C1 segment of cervical spinal cord (tissue), 14 donors: ENCODE measurements around the gene LY6G6D.
A peak's percentile ranks its signal among the peaks of the same experiment; 100 is the strongest.

ENCODE experiments used
- DNase-seq, 14 donors: peaks; one replicate each; lab custom pipeline; 2025; lab: John Stamatoyannopoulos, UW

Gene LY6G6D

DNA sequence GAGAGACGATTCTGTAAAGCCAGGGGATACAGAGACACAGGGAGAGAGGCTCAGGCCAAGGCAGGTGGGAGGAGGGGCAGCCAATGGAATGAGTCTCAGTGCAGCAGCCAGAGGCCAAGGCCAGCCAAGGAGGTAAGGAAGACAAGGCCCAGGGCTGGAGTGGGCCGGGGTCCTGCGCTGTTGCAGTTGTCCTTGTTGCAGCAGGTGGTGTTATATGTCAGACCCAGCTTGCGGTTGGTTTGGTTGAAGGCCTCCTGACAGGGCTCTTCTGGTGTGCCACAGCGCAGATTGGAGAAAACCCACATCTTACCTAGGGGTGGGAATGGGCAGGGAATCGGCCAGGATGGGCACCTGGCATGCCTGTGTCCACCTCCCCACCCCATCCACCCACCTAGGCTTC lies 3.9 kb downstream of the LY6G6D start:
- DNase-seq = no peak

DNA sequence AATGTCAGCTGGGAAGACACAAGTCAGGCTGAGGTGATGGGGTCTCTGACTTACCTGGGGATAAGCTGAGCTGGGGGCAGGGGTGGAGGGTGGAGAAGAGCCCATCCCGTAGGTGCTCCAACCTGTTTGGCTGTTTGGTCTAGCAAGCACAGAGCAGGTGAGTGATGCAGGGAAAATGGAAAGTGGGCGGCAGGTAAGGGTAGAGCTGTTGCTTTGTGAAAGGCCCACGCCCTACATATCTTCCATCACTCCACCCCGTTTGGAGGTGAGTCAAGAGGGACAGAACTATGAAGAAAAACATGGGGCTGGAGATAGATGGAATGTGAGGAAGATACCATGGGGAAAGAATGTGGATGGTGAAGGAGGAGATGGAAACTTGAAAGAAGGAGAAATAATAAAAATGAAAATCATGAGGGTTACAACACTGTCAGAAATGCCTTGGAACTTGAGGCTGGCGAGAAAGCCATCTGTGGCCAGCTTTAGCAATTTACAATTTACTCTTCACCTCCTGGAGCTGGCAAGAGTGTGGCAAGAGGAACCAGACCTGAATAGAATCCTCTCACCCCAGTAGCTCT lies 5.1 kb downstream of the LY6G6D start:
- no peak for DNase-seq

DNA sequence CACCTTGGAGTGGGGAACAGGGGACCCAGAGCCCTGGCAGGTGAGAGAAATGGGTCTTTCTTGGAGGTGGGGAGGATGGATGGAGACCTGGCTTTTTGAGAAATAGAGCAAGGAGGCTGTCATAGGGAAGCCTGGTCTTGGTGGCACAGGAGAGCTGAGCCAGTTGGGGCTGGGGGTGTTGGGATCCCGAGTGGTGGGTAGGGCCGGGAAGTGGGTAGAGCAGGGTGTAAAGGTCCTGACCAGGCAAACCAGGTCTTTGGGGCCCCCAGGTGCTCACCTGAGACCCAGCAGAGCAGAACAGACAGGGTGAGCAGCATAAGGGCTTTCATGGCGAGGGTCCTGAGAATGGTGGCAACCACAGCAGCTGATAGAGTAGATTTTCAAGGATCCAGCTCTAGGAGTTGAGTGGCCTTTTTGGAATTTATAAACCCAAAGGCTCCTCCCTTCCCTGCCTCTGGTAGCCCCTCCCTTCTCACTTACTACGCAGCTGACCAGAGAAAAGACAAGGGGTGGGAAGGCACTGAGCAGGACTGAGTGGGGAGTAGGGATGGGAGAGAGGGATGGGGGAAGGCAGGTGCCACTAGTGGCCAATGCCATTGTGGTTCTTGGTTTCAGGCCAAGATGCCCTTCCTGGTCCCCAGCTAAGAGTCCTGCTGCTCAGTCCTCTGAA lies 6.3 kb downstream of the LY6G6D start, which contains the start of gene LY6G6C:
Gene LY6G6C, minus strand, starts transcription at position 396 of the 670 bp plus-strand sequence. Its CDS starts 67 bp downstream, at position 329.
- no peak for DNase-seq

DNA sequence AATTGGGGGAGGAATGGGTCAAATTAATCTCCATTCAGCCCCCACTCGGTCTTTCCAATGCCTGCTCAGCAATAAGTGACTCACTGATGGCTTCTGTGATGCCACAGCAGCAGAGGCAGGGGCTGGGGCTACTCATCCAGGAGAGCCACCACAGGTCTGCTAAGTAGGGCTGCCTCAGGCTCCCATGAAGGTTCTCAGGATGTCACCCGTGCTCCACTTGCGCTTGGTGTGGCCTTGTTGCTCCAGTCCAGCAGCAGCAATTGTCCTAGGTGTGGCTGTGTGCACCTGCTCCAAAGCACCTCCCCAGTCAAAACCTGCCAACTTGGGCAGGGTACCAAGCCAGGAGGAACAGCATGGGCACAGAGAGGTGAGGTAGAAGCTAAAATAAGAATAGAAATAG lies 7.0 kb downstream of the LY6G6D start:
- DNase-seq = no peak

DNA sequence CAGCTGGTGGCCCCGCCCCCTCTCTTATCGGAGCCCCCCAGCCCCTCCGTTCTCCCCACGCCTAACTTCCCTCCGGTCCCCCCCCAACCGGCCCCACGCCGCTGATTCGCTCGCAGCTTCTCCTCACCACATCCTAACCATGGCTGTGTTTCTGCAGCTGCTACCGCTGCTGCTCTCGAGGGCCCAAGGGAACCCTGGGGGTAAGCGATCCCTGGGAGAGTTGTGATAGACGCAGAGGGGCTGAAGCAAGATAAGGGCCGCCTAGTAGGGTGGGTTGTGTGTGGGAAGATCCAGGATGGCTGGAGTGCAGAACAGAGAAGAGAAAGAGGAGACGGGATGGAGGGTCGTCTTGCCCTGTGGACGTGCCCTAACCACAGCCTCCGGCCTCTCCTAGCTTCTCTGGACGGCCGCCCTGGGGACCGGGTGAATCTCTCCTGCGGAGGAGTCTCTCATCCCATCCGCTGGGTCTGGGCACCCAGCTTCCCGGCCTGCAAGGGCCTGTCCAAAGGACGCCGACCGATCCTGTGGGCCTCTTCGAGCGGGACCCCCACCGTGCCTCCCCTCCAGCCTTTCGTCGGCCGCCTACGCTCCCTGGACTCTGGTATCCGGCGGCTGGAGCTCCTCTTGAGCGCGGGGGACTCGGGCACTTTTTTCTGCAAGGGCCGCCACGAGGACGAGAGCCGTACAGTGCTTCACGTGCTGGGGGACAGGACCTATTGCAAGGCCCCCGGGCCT lies 8.3 kb downstream of the LY6G6D start, which contains the start of gene MPIG6B:
Gene MPIG6B, plus strand, starts transcription at position 129 of the 735 bp plus-strand sequence. Its CDS starts 11 bp downstream, at position 140.
- DNase-seq = no peak

DNA sequence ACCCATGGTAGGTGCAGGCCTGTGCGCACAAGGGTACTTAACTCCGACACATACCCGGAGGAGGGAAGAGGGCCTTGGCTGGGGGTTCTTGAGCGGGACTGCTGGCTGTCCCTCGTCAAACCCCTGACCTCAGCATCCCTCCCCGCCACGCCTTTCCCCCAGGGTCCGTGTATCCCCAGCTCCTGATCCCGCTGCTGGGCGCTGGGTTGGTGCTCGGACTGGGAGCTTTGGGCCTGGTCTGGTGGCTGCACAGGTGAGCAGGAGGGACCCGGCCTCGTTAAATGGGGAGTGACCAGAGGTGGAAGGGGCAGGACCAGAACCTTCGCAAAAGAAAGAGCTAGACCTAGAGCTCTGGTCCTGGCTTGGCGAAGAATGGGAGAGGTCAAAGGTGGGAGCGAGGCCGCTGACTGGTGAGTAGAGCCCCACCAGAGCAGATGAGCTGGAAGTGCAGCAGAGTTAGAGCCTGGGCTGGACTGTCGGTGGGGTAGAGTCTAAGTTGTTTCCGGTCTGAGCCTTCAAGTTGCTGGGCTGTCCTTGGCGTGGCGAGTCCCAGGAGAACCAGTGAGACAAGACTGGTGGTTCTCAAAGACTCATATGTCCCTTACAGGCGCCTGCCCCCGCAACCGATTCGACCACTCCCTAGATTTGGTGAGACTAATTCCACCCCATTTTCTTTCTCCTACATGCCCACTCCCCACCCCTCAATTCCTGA lies 9.0 kb downstream of the LY6G6D start:
- no peak for DNase-seq

DNA sequence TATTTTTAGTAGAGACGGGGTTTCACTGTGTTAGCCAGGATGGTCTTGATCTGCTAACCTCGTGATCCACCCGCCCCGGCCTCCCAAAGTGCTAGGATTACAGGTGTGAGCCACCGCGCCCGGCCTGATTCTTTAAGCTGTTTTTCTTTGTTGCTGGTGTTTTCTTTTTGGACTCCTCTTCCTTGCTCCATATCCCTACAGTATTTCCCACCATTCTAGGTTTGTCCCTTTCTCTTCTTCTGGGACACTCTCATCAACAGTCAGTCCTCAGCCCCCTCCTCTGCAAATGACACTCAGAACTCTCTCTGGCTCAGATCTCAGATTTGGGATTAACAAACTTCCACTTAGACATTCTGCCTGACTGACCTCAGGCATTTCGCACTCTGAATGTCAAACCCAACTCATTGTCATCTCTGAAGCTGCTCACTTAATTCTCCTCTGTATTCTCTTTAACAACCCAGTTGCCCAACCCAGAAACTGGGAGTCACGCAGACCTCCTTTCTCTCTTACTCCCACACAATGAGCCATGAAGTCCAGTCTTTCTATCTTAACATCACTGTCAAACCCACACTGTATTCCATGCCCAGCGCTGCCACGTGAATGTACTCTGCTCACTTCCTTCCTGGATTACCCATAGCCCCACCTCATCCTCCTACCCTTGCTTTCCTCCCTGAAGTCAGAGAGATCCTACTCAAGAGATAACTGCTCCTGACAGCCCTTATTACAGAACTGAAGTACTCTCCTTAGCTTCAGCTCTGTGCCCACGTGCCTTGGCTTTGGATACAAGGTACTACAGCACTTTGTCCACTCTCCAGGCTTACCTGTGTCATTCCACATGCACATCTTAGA lies 10.6 kb downstream of the LY6G6D start:
- DNase-seq = peak in 1 of 14 donors; percentile 15

DNA sequence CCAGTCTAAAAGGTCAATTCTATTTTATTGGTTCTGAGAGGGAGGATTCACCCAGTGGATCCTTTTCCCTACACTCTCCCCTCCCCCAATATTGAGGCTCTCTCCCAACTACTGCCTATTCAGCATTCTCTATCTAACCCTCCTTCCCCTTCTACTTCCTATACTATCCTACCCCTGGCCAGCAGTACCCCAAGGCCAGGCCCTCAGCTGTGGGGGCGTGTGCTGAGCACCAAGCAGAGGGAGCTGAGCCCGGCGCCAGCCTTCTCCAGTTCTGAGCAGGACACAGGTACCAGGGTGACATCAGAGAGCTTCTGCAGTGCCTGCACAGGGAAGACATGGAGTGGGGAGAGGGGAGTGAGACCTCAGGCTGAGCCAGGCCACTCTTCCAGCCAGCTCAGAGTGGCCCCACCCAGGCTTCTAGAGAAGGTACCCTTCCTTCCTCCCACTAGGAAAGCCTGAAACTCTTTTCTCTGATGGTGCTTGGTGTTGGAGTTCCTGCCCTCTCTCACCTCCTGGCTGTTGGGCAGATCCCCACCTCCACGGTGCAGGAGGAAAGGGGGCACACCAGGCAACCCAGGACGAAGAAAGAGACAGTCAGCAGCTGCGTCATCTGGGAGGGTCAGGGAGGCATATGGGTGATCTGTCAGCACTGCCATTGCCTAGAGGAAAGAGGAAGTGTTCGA lies 12.0 kb downstream of the LY6G6D start:
- peak in 5 of 14 donors; percentile 15 to 49 (median 24) for DNase-seq

DNA sequence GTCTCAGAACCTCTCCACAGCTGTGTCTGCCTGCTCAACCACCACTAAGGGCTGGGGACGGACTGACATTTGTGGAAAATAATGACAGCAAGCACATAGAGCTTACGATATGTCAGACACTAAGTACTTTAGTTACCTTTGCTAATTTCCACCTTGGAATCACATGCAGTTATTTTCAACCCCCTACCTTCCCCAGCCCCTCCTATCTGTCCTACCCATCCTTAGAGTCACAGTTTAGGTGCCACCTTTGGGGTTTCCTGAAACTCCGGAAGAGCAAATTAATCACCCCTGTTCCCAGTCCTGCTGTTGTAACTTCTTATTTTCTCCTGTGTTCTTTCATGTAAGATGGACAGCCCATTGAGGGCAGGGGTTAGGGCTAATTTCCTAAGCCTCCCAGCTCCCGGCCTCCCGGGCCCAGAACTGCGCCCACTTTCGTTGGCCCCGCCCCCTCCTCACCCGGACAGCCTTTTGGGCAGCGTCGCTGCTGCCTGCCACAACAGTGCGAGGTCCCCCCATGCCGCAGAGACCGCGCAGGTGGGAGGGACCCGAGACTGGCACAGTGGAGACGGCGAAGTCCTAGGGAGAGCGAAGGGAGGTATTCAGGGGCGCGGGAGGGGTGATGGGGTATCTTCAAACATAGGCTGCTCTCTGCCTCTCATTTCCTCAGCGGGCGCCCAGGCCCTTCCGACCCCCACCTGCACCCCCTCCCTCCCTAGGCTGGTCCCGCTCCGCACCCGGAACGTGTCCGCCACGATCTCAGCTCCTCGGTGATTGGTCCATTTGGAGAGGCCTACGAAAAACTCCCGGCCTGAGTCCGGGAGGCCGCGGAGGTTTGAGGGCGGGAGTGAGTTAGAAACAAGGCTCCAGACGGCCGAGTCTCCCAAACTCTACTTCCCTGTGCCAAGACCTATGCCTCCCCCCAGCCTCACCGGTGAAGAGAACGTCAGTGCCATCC lies 12.8 kb downstream of the LY6G6D start:
- DNase-seq = no peak

DNA sequence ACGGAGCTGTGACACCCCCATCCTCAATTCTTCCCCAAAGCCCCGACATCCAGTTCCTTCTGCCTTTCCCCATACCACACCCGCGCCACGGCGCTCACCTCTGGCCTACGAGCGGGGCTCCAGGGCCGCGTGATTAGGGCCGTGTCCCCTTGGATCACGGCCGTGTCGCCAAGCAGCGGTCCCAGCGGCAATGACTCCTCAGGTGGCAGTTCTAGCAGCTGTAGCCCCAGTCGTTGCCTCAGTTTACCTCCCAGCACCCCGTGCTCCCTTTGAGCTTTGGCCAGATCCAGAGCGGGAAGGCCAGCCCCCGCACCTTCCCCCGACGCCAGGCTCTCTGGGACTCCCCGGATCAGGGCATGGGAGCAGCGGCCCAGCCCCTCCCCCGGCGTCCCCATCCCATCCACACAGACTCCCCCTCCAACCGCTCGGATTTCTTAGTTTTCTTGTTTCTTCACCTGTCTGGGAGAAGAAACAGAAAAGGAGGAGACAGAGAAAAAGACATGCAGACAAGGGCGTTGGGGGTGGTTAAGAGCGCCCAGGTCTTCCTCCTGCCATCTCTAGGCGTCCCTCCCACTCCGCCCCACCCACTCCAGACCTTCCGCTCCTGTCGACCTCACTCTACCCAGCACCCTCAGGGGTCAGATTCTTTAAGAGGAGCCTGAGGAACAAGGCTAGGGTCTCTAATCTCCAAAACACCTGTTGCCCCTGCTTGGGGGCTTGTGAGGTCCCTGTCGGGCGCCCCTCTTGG lies 13.8 kb downstream of the LY6G6D start, which contains the start of gene DDAH2:
Gene DDAH2, minus strand, starts transcription at position 533 of the 748 bp plus-strand sequence. Its CDS starts 138 bp downstream, at position 395.
- peak in 3 of 14 donors; percentile 10 to 71 (median 46) for DNase-seq

DNA sequence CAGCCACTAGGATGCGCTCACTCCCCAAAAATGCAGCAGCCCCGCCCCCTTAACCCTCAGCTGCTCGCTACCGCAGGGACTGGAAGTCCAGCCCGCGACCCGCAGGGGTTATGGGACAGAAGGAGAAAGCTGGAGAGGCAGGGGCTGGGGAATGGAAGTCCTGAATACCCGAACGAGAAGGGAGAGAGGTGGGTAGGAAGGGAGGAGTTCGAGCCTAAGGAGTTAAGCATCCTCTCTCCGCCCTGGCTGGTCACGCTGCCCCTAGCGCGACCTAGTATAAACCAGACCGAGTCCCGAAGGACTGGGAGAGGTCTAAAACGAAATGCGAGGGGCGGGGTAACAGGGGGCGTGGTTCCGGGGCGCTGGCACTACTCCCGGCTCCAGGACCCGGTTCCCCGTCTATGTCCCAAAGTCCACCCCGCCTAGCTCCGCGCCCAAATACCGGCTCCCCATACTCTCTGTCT lies 14.4 kb downstream of the LY6G6D start:
- DNase-seq = peak; percentile 50 to 93 (median 83)

DNA sequence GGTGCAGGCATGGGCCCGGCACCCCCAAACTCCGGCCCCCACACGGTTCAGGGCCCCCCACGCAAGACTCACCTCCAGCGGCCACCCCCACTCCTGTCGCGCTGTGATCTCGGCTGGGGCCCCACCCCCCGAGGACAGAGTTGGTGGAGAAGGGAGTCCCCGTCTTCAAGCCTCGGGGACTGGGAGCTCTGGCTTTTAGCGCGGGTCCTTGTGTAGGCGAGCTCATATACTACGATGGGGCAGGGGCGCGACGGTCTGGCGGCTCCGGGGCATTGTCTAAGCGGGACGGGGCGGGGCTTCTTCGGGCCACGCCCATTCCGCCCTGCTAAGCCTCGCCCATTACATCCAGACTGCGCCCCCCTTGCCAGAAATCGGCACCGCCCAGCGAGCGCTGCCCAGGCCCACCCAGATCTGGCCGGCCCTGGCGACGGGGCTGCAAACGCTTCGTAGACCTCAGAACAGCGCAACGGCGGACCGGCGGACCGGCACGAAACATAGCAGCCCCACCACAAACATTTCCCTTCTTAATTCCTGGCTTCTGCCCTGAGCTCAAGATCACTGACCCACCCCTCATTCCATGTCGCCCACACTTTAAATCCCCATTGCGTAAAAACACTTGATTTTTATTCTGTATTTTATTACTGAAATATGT lies 15.0 kb downstream of the LY6G6D start:
- DNase-seq = peak in 12 of 14 donors; percentile 25 to 82 (median 74)

DNA sequence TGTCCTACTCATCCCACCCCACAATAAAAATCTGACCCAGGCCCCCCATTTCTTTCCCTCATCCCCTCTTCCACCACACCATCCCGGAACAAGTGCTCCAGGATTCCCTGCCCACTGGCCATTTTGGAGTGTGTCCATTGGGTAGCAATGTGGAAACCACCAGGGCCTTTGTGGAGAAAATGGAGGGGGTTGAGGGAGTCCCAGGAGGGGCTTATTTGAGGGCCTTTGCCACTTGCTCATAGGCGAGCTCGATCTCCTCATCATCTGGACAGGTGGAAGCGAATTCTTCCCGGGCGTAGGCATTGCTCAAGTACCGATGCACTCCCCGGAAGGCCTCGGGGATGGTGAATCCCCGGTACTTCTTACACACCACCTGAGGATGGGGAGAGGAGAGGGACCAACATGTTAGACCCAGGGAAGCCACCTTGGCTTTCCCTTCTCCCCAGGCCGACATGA lies 15.5 kb downstream of the LY6G6D start:
- DNase-seq = no peak

DNA sequence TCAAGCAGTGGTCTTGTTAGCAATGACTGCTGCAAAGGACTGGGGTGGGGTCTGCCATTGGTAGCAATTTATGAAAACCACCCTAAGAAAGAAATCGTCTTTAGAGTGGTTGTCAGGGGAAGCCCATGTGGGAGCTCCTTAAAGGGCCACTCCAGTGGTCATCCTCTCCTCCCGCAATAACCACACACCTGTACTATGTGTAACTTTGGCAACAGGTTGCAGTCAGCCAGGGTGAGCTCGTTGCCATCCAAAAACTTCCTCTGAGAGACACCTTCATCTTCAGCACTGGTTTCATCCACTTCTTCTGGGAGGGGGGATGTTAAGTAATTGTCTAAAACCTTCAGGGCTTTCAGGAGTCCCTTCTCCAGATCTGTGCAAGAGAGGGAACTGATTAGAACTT lies 16.9 kb downstream of the LY6G6D start:
- no peak for DNase-seq

DNA sequence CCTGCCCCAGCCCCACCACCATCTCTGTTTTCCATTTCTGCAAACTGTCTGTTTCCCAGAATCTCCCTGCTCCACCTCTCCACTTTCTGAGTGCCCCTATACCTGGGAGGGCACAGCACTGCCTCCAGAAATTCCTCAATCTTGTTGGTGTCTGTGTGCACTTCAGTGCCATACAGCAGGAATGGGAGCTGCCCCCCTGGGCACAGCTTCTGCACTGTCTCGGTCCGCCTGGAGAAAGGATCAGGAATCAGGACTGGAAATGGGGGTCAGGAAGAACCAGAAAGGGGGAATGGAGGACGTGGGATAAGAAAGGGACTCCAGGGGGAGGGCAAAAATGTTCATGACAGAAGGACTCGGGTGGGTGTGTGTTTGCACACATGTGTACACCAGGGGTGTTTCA lies 18.6 kb downstream of the LY6G6D start:
- no peak for DNase-seq

DNA sequence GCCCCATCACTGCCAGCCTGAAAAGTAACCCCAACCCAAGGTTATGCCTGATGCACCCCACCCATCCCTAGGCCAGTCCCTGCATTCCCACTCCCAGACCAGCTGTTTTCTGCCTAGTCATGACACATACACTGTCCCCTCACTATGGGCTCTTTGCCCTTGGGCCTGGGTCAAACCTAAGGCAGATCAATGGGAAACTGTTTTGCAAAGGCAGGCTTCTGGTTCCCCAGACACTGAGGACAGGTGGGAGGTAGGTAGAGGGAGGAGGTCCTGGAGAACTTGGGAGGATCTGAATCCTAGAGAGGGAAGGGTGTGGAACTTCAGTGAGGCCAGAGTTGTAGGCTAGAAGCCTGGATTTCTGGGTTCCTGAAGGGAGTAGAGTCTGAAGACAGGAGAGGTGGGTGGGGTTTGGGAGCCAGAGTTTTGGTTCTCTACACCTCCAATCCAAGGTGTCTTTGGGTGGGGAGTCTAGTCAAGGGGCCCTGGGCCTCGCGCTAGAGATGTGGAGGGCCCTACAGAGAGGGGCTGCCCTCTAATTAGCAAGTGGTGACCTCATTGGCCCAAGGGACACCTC lies 19.2 kb downstream of the LY6G6D start:
- no peak for DNase-seq

DNA sequence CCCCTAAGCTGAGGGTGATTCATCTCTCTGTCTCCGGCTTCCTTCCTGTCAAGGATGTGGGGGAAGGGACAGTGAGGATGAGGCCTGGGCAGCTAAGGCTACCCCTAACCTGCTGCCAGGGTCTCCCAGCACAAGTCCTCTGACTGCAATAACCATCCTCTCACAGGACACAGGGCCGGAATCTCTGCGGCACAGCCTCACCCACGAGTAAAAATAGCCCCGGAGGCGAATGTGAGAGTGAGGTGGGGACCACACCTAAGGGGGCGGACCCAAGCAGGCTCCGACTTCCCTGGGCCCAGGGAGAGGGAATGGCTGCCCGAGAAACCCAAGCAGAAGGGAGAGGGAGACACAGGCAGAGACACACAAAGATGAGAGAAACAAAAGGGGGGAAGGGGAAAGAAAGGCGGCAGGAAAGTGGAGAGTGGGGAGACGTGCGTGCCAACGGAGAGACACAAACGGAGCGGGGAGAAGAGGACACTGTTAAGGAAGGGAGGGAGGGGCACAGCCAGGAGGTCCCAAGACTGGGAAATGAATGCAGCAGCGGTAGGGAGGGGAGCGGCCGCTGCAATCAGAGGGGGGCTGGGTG lies 19.8 kb downstream of the LY6G6D start:
- peak in 3 of 14 donors; percentile 21 to 49 (median 29) for DNase-seq
